Measurements from ENCODE around the gene SGCA. TPM values are rescaled to one million over a fixed set of nuclear protein-coding genes. Genes with fewer than 3 reads are reported as not detected.

SGCA gene
- total RNA-seq, 1 experiment from 2014 or later, result 0.24 TPM

GRCh38 chr17:50209472-50210239 is 43.9 kb downstream of the SGCA start:
- Histone ChIP-seq H4K20me1 (ENCODE audit: control insufficient read depth, insufficient read depth, insufficient read length) (no peaks in the 10 kb centered on the region), H2BK12ac (ENCODE audit: insufficient read length, low read depth, low read length) (no peak overlapping the region), H2BK20ac (ENCODE audit: low read depth, low read length, poor library complexity, severe bottlenecking) (no peak overlapping the region), H3K14ac (ENCODE audit: insufficient read depth, low read length) (peak overlapping the region; percentile 18), H3K79me2 (ENCODE audit: insufficient read depth, low read length) (no peaks in the 10 kb centered on the region), H3K9me3 (ENCODE audit: control insufficient read depth, low read depth, low read length) (no peaks in the 10 kb centered on the region), H4K8ac (replicated peaks; ENCODE audit: insufficient read length, low read depth, low read length) (no peak overlapping the region), H2AK5ac (ENCODE audit: insufficient read length, low read length) (no peak overlapping the region), H3K4ac (ENCODE audit: low read depth, low read length) (no peak overlapping the region), H3K4me1 (ENCODE audit: insufficient read depth, low read length) (peaks cover 21% of the 10 kb centered on the region), H4K5ac (ENCODE audit: insufficient read length, low read depth, low read length) (no peak overlapping the region), H3K18ac (ENCODE audit: insufficient read length, low read depth, low read length) (peak overlapping the region; percentile 8), H2AFZ (ENCODE audit: low read length) (no peak overlapping the region), H2BK15ac (ENCODE audit: low read depth, low read length) (no peak overlapping the region), H4K91ac (ENCODE audit: insufficient read length, low read depth, low read length) (peak overlapping the region; percentile 68), H3K23ac (ENCODE audit: insufficient read length, low read depth, low read length) (no peak overlapping the region), H3K23me2 (ENCODE audit: insufficient read length, low read depth, low read length, poor library complexity, severe bottlenecking) (peaks cover 3% of the 10 kb centered on the region), H3K27me3 (ENCODE audit: insufficient read depth, low read length) (no peaks in the 10 kb centered on the region), H3K4me2 (ENCODE audit: insufficient read depth, insufficient read length, low read length) (peak overlapping the region; percentile 15), H3K79me1 (ENCODE audit: insufficient read depth, low read depth, low read length, poor library complexity, severe bottlenecking) (no peaks in the 10 kb centered on the region), H3T11ph (ENCODE audit: low read length) (no peak overlapping the region), H2BK5ac (ENCODE audit: insufficient read length, low read length) (no peak overlapping the region), H2BK120ac (ENCODE audit: low read depth, low read length, poor library complexity, severe bottlenecking) (no peak overlapping the region), H3K56ac (ENCODE audit: insufficient read length, low read depth, low read length) (no peak overlapping the region), H3K9ac (ENCODE audit: extremely low read depth, insufficient read length, low read length) (no peak overlapping the region), H3K27ac (ENCODE audit: insufficient read length, low read depth, low read length) (no peak overlapping the region)
- no peaks in the 10 kb centered on the region; a peak in 1 of 7 replicates for H3K36me3 Mint-ChIP-seq (ENCODE audit: insufficient read depth in 1 of 3, low read depth in 3 of 3)
- H3K4me1 Mint-ChIP-seq, result peaks cover 77 to 91% of the 10 kb centered on the region in 2 experiments
- TF ChIP-seq, protein P1, sequence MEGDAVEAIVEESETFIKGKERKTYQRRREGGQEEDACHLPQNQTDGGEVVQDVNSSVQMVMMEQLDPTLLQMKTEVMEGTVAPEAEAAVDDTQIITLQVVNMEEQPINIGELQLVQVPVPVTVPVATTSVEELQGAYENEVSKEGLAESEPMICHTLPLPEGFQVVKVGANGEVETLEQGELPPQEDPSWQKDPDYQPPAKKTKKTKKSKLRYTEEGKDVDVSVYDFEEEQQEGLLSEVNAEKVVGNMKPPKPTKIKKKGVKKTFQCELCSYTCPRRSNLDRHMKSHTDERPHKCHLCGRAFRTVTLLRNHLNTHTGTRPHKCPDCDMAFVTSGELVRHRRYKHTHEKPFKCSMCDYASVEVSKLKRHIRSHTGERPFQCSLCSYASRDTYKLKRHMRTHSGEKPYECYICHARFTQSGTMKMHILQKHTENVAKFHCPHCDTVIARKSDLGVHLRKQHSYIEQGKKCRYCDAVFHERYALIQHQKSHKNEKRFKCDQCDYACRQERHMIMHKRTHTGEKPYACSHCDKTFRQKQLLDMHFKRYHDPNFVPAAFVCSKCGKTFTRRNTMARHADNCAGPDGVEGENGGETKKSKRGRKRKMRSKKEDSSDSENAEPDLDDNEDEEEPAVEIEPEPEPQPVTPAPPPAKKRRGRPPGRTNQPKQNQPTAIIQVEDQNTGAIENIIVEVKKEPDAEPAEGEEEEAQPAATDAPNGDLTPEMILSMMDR (conservative IDR thresholded peaks at IDR 0.05), result no peak
- H3K9me3 Mint-ChIP-seq, result no peaks in the 10 kb centered on the region; a peak in 2 of 5 replicates
- peak overlapping the region; percentile 38 to 41; a peak in 2 of 5 replicates for H3K4me3 Mint-ChIP-seq
- peak; percentile 95 for DNase-seq
- WGBS (ENCODE audit: extremely low coverage, insufficient read length, low lambda C conversion rate), result no CpG with 5 or more reads among the region's 16 CpGs
- H3K27ac Mint-ChIP-seq, result peak overlapping the region in 1 of 3 experiments; percentile 86; a peak in 4 of 7 replicates
- H3K27me3 Mint-ChIP-seq (ENCODE audit: low read depth), result peaks cover 31% of the 10 kb centered on the region

All from H9 (cell line).